HTERT RPE-1 (cell line): Measurements from ENCODE around the gene HOXB3.

ENCODE experiments used
- in situ Hi-C: fragments of 300-500 bp; cut with MboI; formaldehyde crosslinking; loops from 4 replicates; pipeline ENCODE4 v1.14.3; 2020; ENCODE audit warnings: low sequenced_read_pairs

The HOXB3 gene

GRCh38 chr17:48626245-48627117 is 36.4 kb upstream of the HOXB3 start, which contains the start of gene HOXB9:
Gene HOXB9 (minus strand): TSS chr17:48626358. CDS start chr17:48626269, 89 bp downstream.
- in situ Hi-C loops: no loop called here

GRCh38 chr17:48625495-48626244 is 35.6 kb upstream of the HOXB3 start:
- in situ Hi-C loops: no loop called here

DNA sequence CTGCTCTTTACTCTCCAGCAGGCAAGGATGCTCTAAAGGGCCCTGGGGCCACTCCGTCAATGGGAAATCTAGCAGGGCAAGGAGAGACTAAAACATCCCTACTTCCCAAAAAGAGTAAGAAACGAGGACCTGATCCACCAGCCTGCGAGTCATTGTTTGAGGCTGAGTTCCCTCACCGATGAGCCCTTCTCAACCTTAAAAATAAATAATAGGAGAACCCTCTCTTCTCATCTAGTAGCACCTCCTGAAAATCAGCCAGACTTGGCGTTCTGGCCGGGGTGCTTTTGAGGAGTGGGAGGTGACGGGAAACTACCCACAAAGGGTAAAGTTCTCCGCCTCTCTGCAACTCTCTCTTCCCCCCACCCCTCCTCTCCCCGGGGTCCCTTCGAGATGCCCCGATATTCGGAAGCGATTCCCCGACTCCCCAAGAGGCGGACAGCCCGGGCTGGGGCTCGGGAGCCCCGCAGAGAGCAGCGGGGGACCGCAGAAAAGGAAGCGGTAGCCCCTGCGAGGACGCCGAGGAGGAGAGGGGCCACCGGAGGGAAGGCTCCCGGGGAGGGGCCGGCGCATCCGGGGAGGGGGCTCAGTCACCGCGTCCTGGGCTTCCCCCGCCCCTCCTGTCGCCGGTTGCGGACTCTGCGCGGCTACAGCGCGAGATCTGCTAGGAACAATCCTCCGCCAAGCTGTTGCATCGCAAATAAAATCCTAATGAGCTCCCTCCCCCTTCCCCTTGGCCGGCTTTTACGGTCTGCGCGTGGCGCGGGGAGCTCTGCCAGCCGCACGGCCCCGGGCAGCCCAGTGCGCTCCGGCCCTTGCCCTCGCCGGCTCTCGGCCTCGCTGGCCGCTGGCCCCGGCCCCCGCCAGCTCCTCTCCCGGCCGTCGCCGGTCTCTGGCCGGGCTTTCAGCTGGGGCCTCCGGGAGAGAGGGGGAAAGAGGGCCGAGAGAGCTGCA is 34.8 kb upstream of the HOXB3 start:
- in situ Hi-C loops: no loop called here

DNA sequence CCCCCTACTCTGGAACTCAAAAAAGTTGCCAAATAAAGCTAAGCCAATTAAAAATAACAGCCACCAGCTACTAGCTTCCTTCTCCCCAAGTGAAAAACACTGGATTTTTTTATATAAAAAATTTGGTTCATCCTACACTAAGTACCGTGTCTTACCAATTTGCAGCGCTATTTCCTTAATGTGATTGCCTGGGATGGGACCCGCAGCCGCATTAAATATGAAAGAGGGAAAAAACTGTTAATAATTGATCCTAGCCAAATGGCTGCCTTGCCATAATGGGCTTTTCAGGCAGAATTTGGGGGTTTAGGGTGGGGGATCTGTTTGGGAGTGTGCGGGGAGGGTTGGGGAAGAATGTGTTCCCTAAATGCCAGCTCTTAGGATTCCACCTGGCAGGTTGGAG is 34.1 kb upstream of the HOXB3 start:
- in situ Hi-C loops: no loop called here

- in situ Hi-C loops: no loop called here
Observed at GRCh38 chr17:48623583-48623982, 33.5 kb upstream of the HOXB3 start.

DNA sequence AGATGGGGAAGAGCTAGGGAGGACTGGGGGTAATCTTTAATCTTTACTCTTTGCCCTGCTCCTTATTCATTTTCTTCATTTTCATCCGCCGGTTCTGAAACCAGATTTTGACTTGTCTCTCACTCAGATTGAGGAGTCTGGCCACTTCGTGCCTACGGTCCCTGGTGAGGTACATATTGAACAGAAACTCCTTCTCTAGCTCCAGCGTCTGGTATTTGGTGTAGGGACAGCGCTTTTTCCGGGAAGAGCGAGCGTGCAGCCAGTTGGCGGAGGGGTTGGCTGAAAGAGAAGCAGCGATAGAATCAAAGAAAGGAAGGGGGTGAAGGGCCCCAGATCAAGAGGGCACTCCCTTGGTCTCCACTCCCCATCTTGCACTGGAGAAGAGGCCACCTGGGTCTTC is 32.8 kb upstream of the HOXB3 start:
- in situ Hi-C loops: no loop called here

DNA sequence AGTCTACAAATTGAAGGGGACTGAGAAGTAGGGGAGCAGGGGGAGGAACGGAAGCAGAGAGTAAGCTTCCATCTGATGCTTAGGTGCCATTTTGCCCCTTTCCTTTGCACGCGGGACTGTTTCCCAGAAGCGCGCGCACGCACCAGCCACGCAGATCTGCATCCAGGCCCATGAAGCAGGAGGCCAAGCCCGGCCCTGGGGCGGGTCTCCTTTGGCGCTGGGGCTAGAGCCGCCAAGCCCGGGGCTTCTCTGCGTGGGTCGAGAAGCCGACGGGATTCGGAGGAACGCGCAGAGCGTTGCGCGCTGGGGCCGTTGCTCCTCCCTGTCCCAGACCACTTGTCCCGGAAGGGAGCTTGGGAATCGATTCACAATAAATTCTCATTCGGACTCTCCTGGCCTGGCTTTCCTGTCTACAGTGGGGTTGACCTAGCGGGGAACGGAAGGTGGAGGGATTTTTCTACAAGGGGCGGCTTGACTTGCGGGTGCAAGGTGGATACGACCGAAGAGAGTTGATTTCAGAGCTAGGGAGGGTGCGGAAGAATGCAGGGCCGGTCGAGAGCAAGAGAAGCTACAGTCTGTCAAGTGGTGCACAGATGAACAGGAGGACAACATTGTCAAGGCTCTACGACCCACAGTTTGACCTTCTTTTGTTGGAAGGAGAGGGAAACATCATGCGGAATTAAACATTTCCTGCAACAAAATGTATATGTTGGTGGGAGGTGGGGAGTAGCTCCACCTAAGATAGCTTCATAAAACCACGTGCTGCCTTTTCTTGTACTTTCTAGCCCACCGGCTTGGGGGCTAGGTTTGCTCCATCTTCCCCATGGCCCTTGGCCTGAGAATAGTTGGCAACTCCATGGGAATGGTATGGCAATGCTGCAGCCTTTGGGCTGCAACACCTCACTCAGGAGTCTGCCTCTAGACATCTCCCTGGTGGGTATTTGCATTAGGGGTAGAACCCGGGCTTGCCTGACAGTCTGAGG is 31.7 kb upstream of the HOXB3 start:
- in situ Hi-C loops: no loop called here

DNA sequence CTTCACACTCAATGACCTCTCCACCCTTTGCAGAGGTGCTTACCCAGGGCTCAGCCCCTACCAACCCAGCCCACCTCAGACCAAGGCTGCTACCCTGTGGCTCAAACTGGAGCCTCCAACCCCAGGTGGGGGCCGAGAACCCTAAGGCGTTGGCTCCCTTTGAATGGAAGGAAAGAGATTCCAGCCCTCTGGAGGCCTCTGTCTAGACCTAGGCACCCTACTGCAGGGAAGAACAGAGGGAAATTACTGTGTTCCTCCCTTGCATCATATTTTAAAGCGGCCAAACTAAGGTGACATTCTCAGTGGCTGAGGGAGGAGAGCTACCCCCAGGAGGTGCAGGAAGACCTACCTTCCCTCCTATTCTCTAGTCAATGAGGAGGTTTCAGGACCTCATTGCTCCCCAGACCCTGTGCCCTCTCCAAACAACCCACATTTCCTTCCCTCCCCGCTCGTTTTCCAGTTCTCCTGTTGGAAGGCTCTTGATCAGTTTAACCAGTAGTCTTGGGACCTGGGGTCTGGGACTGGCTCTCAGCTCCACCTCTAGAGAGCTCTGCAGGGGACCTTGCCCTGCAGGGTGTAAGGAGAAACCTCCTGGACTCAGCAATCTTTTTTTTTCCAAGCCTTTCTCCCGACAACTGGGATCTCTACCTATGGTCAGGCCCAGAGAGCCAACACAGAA is 30.6 kb upstream of the HOXB3 start:
- in situ Hi-C loops: no loop called here

DNA sequence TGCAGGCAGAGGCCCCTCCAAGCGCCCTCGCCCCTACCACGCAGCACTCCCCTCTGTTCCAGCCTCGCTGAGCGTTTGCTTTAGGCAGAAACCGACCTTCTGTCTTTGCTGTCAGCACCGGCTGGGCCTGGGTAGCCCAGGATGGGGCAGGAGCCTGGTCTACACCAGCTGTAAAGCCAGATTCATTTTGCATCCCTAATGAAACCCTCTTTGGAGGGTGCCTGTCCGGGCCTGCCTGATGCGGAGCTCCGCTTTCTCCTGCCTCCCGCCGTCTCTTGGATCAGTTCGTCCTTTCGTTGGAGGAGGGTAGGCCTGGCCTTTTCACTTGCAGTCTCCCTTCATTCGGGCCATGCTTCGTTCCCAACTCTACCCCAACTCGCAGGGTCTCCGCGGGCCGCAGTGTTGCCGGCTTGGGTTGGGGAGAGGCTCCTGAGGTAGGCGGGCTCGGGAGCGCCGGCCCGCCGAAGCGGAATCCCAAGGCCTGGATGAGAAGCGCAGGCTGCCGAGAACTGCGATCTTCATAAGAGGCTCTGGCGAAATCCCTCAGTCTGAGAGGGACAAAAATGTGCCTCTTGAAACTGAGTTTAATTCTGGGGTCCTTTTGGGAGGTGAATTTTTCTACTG is 29.9 kb upstream of the HOXB3 start:
- in situ Hi-C loops: no loop called here

DNA sequence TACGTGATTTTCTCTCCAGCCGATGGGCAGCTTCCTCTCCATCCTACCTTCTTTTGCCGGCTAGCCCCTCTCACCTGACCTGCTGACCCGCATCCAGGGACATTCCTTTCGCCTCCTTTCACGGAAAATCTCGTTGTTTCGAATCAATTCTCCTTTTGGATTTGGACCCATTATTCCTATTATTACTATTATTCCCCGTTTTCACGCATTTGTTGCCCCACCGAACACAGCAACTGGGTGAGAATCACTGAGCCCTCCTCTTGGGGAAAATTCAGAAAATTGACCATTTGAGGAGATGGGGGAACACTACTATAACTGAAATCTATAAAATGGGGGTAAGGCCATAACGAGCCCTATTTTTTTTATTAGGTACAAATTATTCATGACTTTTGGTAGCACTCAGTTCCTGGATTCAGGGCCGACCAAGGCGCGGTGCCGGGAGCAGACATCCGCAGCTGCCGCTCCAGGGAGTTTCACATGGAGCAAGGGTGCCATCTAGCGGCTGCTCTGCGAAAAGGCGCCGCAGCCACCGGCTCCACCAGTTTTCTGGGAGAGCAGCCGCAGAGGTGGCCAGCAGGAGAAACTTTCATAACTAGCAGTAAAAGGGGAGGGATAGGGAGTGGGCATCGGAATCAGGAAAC is 28.3 kb upstream of the HOXB3 start:
- in situ Hi-C loops: no loop called here

GRCh38 chr17:48617471-48618255 is 27.6 kb upstream of the HOXB3 start:
- in situ Hi-C loops: no loop called here

DNA sequence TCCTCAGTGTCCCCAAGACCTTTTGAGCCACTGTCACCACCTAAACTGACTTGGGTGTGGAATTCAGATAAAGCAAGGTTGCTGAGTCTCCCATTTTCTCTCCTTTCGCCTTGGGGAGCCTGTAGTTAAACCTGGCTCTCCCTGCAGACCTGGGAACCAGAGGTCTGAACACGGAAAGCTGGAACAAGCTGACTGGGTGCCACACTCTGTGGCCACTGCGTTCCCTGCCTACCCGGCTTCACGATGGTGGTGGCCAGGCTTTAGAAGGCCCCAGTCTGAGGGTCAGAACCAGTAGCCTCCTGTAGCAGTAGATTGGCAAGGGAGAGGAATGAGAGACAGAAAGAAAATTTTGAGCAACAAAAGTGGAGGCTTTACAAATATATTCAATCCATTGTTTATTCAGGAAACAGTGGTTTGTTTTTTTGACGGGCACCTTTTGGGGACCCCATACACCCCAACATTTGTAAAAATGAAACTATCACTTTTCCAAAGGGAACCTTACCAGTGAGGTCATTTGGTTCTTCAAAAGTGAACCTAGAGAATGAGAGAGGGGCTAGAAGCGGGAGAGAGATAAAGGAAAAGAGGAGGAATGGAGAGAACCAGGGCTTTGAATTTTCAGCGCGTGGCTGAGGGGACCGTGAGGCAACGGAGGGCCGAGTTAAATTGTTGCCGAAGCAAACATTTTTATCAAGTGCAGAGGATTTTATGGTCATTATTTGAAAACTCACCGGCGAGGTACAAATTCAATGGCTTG is 26.9 kb upstream of the HOXB3 start:
- in situ Hi-C loops: no loop called here

DNA sequence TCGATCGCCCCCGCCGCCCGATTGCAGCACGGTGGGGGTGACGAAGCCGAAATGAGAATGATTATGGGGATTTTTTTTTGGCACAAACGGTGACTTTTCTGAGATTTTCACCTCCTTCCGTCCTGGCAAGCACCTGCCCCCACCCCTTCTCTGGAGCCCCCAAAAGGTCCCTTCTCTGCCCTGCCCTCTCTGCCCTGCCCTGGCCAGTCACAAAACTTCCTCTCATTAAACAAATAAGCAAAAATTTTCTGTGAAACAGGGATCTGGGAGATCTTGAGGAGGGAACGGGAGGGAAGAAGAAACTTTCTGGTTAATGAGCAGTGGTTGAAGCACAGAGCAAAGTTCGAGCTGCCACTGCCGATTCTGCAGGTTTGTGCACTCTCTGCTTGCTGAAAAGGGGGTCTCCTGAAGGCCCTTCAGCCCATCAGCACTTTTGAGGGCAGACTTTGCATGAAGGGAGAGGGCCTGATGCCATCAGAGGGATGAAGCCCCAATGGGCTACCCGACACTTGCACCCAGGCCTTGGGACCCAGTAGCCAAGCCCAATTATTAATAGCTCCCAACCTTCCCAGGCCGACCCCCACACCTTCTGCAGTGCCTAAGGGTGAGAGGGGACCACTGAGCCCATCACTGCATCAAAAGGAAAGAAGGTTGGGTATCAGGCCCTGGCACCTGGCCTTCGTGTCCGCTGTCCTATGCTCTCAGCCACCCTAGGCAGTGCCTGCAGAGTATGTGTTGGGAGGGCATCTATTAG is 26.1 kb upstream of the HOXB3 start:
- in situ Hi-C loops: no loop called here

DNA sequence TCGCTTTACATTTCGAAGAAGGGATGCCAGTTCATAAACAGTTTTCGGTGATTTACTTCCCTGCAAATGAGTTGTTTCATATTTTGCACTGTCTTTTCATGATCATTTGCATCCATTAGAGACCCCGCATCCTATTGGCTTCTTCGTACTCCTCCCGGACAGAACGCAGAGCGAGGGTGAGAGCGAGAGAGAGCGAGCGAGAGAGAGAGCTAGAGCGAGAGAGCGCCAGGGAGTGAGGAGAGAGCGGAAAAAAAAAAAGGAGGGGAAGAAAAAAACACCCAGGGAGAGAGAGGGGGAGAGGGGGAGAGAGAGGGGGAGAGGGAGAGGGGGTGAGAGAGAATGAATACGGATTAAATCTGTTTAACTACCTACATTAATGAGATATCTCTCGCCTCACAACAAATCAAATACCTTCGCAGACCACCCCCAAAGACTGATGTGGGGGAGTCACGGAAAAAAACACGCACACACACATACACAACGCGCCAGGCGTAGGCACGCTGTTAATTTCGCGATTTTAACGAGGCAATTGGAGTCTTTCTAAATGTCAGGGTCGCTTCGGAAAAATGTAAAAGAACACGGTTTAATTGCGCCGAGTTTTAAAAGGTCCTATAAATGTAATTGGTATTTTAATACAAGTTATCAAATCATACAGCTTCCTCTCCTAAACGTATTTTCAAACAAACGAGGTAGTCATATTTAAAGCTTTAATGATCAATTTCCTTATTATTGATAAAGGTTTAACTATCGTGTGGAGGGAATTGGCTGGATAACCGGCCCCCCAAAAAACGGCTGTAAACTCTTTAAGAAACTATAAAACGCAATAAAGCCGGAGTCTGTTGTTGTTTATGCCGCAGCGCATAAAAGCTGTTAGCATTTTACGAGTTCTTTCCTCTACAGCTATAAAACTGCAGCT is 25.3 kb upstream of the HOXB3 start, which contains the start of gene HOXB8:
Gene HOXB8 (minus strand): TSS at position 246 of the 916 bp plus-strand sequence. CDS start 588 bp downstream, outside the sequence.
- in situ Hi-C loops: no loop called here
